WTC11 (cell line): ENCODE data around the gene HELB. TPM values are rescaled to one million over a fixed set of nuclear protein-coding genes. Genes with fewer than 3 reads are reported as not detected.

Experiments
- ATAC-seq: fragments of 200-7000 bp; cut with Tn5 transposase; 2 replicates; pipeline ENCODE4 v1.10.0; 2021; ENCODE audit warnings: mild to moderate bottlenecking, moderate library complexity
- CTCF ChIA-PET: fragments of 300-600 bp; sonication (Branson Sonifier 250); formaldehyde crosslinking; loops from one replicate; lab custom pipeline; 2021; ENCODE audit warnings: antibody characterized with exemption; lab: Charles Lee
- POLR2A ChIA-PET: fragments of 350-600 bp; sonication (Branson Sonifier 250); formaldehyde crosslinking; loops from one replicate; lab custom pipeline; 2021; ENCODE audit warnings: antibody characterized with exemption; lab: Charles Lee
- DNase-seq: peaks from one replicate; pipeline ENCODE4 v3.0.0; 2021; ENCODE audit warnings: low spot score
- H3K27ac Mint-ChIP-seq: 2 replicates; pipeline ENCODE4 v1.8.0; 2021; ENCODE audit warnings: mixed read lengths
- H3K27me3 Mint-ChIP-seq: 2 replicates; pipeline ENCODE4 v1.8.0; 2021; ENCODE audit warnings: low read depth, mild to moderate bottlenecking, moderate library complexity, mixed read lengths
- H3K36me3 Mint-ChIP-seq: 2 replicates; pipeline ENCODE4 v1.8.0; 2021; ENCODE audit warnings: mixed read lengths
- H3K4me1 Mint-ChIP-seq: 2 replicates; pipeline ENCODE4 v1.8.0; 2022; ENCODE audit warnings: mixed read lengths
- H3K4me3 Mint-ChIP-seq: 2 replicates; pipeline ENCODE4 v1.8.0; 2021; ENCODE audit warnings: mild to moderate bottlenecking, moderate library complexity, mixed read lengths
- H3K9me3 Mint-ChIP-seq: 2 replicates; pipeline ENCODE4 v1.8.0; 2021; ENCODE audit warnings: mixed read lengths
- CREB1 ChIP-seq: sonication (generic); formaldehyde crosslinking; IDR thresholded peaks from 2 replicates; pipeline ENCODE4 v1.8.0; 2023; ENCODE audit warnings: mild to moderate bottlenecking, missing genetic modification reagents
- ELF4 ChIP-seq: sonication (generic); formaldehyde crosslinking; IDR thresholded peaks from 2 replicates; pipeline ENCODE4 v1.8.1; 2022; ENCODE audit warnings: low read depth, mild to moderate bottlenecking, moderate library complexity, missing genetic modification reagents
- ETV6 ChIP-seq: sonication (generic); formaldehyde crosslinking; IDR thresholded peaks from 2 replicates; pipeline ENCODE4 v1.8.1; 2022; ENCODE audit warnings: mild to moderate bottlenecking, missing genetic modification reagents
- FOXJ3 ChIP-seq: sonication (generic); formaldehyde crosslinking; IDR thresholded peaks from 2 replicates; pipeline ENCODE4 v1.9.0; 2021; ENCODE audit warnings: missing genetic modification reagents, mild to moderate bottlenecking, borderline replicate concordance
- MYBL2 ChIP-seq: sonication (generic); formaldehyde crosslinking; IDR thresholded peaks from 2 replicates; pipeline ENCODE4 v1.8.1; 2023; ENCODE audit warnings: mild to moderate bottlenecking, moderate library complexity, missing genetic modification reagents
- SOX15 ChIP-seq: fragments of 250-450 bp; sonication (Bioruptor Pico); IDR thresholded peaks from 2 replicates; pipeline ENCODE4 v1.9.0; 2021; ENCODE audit warnings: mild to moderate bottlenecking
- ZBTB21 ChIP-seq: sonication (generic); formaldehyde crosslinking; IDR thresholded peaks from 2 replicates; pipeline ENCODE4 v1.8.1; 2023; ENCODE audit warnings: mild to moderate bottlenecking, missing genetic modification reagents, borderline replicate concordance
- total RNA-seq: library from RNA; stranded (reverse); gene quantifications from 3 replicates; pipeline ENCODE4 v1.2.3, GENCODE V29; 2021
- TF ChIP-seq, protein P1 (sequence below): sonication (generic); formaldehyde crosslinking; conservative IDR thresholded peaks from 2 replicates; pipeline ENCODE4 v1.8.1; 2023; ENCODE audit warnings: mild to moderate bottlenecking, low read depth, missing genetic modification reagents, moderate library complexity
- TF ChIP-seq, protein P2 (sequence below): sonication (generic); formaldehyde crosslinking; IDR thresholded peaks from 2 replicates; pipeline ENCODE4 v1.8.1; 2023; ENCODE audit warnings: mild to moderate bottlenecking, missing genetic modification reagents
- TF ChIP-seq, protein P3 (sequence below): sonication (generic); formaldehyde crosslinking; IDR thresholded peaks from 2 replicates; pipeline ENCODE4 v1.8.0; 2022; ENCODE audit warnings: mild to moderate bottlenecking, missing genetic modification reagents
- TF ChIP-seq, protein P4 (sequence below): sonication (generic); formaldehyde crosslinking; IDR thresholded peaks from 2 replicates; pipeline ENCODE4 v1.8.1; 2023; ENCODE audit warnings: mild to moderate bottlenecking, missing genetic modification reagents
- TF ChIP-seq, protein P5 (sequence below): fragments of 250-450 bp; sonication (Bioruptor Pico); IDR thresholded peaks from 2 replicates; pipeline ENCODE4 v2.1.2; 2022; ENCODE audit warnings: mild to moderate bottlenecking, moderate library complexity
- TF ChIP-seq, protein P6 (sequence below): sonication (generic); formaldehyde crosslinking; IDR thresholded peaks from 2 replicates; pipeline ENCODE4 v1.8.1; 2023; ENCODE audit warnings: mild to moderate bottlenecking, missing genetic modification reagents, borderline replicate concordance
- TF ChIP-seq, protein P7 (sequence below): fragments of 250-450 bp; sonication (Bioruptor Pico); IDR thresholded peaks from 2 replicates; pipeline ENCODE4 v1.9.0; 2021; ENCODE audit warnings: mild to moderate bottlenecking
- TF ChIP-seq, protein P8 (sequence below): sonication (generic); formaldehyde crosslinking; IDR thresholded peaks from 2 replicates; pipeline ENCODE4 v1.8.1; 2022; ENCODE audit warnings: missing genetic modification reagents, borderline replicate concordance

HELB gene
- total RNA-seq, 1 experiment from 2014 or later: 9.7 TPM

DNA sequence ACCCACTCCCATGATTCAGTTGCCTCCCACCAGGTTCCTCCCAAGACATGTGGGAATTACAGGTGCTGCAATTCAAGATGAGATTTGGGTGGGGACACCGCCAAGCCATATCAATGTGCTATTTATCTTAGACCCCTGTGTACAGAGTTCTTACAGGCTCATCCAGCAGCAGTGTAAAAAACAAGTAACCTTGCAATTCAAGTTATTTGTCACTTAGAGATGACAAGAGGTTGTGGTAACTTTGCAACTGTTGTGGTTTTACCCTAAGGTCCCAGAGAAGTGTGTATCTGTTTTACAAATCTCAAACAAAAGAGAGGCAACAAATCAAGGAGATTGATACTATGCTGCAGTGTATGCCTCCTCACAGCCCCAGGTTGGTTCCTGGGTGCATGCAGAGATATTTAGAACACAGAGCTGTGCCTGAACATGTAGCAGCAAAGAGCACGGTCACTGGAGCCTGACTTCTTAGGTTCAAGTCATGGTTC lies 11.5 kb upstream of the HELB start (continued):
- TF ChIP-seq, protein P1, sequence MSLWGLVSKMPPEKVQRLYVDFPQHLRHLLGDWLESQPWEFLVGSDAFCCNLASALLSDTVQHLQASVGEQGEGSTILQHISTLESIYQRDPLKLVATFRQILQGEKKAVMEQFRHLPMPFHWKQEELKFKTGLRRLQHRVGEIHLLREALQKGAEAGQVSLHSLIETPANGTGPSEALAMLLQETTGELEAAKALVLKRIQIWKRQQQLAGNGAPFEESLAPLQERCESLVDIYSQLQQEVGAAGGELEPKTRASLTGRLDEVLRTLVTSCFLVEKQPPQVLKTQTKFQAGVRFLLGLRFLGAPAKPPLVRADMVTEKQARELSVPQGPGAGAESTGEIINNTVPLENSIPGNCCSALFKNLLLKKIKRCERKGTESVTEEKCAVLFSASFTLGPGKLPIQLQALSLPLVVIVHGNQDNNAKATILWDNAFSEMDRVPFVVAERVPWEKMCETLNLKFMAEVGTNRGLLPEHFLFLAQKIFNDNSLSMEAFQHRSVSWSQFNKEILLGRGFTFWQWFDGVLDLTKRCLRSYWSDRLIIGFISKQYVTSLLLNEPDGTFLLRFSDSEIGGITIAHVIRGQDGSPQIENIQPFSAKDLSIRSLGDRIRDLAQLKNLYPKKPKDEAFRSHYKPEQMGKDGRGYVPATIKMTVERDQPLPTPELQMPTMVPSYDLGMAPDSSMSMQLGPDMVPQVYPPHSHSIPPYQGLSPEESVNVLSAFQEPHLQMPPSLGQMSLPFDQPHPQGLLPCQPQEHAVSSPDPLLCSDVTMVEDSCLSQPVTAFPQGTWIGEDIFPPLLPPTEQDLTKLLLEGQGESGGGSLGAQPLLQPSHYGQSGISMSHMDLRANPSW (CRISPR knock-in tag): no peak
- TF ChIP-seq, protein P2, sequence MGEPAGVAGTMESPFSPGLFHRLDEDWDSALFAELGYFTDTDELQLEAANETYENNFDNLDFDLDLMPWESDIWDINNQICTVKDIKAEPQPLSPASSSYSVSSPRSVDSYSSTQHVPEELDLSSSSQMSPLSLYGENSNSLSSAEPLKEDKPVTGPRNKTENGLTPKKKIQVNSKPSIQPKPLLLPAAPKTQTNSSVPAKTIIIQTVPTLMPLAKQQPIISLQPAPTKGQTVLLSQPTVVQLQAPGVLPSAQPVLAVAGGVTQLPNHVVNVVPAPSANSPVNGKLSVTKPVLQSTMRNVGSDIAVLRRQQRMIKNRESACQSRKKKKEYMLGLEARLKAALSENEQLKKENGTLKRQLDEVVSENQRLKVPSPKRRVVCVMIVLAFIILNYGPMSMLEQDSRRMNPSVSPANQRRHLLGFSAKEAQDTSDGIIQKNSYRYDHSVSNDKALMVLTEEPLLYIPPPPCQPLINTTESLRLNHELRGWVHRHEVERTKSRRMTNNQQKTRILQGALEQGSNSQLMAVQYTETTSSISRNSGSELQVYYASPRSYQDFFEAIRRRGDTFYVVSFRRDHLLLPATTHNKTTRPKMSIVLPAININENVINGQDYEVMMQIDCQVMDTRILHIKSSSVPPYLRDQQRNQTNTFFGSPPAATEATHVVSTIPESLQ: no peak

DNA sequence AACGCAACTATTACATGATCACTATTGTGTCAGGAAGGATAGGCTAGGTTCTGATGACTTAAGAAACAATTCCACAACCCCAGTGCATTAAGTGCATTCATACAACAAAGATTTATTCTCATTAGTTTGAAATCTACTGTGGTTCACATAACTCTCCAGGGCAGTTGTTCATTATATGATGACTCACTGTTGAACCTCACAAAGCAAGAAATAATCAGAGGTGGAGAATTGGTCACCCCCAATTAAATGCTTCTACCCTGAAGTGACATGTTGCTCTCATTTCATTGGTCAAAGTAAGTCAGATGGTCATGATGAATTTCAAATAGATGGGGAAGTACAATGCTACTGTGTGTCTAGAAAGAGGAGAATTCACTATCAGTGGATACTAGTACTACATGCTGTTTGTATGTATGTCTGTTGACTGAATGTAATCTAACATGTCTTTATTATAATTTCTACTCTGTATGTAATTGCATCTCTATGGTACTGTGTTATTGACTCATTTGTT lies 6.1 kb upstream of the HELB start:
- POLR2A ChIA-PET: no interaction called here
- H3K27ac Mint-ChIP-seq: no peak overlapping the region
- no peaks in the 10 kb centered on the region for H3K9me3 Mint-ChIP-seq
- H3K4me3 Mint-ChIP-seq: no peak overlapping the region
- no peak for ATAC-seq
- TF ChIP-seq, protein P3, sequence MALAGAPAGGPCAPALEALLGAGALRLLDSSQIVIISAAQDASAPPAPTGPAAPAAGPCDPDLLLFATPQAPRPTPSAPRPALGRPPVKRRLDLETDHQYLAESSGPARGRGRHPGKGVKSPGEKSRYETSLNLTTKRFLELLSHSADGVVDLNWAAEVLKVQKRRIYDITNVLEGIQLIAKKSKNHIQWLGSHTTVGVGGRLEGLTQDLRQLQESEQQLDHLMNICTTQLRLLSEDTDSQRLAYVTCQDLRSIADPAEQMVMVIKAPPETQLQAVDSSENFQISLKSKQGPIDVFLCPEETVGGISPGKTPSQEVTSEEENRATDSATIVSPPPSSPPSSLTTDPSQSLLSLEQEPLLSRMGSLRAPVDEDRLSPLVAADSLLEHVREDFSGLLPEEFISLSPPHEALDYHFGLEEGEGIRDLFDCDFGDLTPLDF (CRISPR knock-in tag): no peak
- TF ChIP-seq ZBTB21 (CRISPR knock-in tag) (no peak), SOX15 (CRISPR knock-in tag) (no peak)
- H3K4me1 Mint-ChIP-seq: no peaks in the 10 kb centered on the region
- H3K27me3 Mint-ChIP-seq: peaks cover 10% of the 10 kb centered on the region
- no peak for DNase-seq
- CTCF ChIA-PET: no interaction called here
- no peaks in the 10 kb centered on the region for H3K36me3 Mint-ChIP-seq

DNA sequence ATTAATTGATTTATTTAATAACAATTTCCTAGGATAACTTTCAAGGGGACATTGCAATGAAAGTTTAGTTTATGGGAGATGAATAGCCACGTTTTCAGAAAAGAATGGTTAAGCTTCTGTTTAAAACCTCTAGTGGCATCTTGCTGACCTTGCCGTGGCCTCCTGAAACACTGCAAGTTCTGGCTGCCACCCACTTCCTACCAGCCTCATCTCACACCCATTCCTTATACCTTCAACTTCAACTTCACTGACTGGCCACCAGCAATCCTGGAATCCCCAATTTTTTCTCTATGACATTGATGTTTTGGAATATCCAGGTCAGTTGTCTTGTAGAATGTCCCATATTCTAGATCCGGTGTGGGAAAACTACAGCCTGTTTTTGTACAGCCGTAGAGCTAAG lies 5.2 kb upstream of the HELB start:
- DNase-seq (no peak), ATAC-seq (no peak)
- Mint-ChIP-seq H3K4me3 (no peak overlapping the region), H3K9me3 (no peaks in the 10 kb centered on the region), H3K27me3 (peaks cover 16% of the 10 kb centered on the region), H3K4me1 (no peaks in the 10 kb centered on the region), H3K27ac (no peak overlapping the region), H3K36me3 (no peaks in the 10 kb centered on the region)
- ChIA-PET POLR2A (no interaction called here), CTCF (no interaction called here)
- TF ChIP-seq, protein P4, sequence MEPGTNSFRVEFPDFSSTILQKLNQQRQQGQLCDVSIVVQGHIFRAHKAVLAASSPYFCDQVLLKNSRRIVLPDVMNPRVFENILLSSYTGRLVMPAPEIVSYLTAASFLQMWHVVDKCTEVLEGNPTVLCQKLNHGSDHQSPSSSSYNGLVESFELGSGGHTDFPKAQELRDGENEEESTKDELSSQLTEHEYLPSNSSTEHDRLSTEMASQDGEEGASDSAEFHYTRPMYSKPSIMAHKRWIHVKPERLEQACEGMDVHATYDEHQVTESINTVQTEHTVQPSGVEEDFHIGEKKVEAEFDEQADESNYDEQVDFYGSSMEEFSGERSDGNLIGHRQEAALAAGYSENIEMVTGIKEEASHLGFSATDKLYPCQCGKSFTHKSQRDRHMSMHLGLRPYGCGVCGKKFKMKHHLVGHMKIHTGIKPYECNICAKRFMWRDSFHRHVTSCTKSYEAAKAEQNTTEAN: no peak
- TF ChIP-seq CREB1 (CRISPR knock-in tag) (no peak), MYBL2 (CRISPR knock-in tag) (no peak), ELF4 (no peak), FOXJ3 (no peak), ETV6 (CRISPR knock-in tag) (no peak)
- TF ChIP-seq, protein P5, sequence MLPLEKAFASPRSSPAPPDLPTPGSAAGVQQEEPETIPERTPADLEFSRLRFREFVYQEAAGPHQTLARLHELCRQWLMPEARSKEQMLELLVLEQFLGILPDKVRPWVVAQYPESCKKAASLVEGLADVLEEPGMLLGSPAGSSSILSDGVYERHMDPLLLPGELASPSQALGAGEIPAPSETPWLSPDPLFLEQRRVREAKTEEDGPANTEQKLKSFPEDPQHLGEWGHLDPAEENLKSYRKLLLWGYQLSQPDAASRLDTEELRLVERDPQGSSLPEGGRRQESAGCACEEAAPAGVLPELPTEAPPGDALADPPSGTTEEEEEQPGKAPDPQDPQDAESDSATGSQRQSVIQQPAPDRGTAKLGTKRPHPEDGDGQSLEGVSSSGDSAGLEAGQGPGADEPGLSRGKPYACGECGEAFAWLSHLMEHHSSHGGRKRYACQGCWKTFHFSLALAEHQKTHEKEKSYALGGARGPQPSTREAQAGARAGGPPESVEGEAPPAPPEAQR (CRISPR knock-in tag): no peak
- TF ChIP-seq, protein P6, sequence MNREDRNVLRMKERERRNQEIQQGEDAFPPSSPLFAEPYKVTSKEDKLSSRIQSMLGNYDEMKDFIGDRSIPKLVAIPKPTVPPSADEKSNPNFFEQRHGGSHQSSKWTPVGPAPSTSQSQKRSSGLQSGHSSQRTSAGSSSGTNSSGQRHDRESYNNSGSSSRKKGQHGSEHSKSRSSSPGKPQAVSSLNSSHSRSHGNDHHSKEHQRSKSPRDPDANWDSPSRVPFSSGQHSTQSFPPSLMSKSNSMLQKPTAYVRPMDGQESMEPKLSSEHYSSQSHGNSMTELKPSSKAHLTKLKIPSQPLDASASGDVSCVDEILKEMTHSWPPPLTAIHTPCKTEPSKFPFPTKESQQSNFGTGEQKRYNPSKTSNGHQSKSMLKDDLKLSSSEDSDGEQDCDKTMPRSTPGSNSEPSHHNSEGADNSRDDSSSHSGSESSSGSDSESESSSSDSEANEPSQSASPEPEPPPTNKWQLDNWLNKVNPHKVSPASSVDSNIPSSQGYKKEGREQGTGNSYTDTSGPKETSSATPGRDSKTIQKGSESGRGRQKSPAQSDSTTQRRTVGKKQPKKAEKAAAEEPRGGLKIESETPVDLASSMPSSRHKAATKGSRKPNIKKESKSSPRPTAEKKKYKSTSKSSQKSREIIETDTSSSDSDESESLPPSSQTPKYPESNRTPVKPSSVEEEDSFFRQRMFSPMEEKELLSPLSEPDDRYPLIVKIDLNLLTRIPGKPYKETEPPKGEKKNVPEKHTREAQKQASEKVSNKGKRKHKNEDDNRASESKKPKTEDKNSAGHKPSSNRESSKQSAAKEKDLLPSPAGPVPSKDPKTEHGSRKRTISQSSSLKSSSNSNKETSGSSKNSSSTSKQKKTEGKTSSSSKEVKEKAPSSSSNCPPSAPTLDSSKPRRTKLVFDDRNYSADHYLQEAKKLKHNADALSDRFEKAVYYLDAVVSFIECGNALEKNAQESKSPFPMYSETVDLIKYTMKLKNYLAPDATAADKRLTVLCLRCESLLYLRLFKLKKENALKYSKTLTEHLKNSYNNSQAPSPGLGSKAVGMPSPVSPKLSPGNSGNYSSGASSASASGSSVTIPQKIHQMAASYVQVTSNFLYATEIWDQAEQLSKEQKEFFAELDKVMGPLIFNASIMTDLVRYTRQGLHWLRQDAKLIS (CRISPR knock-in tag): no peak
- TF ChIP-seq, protein P7, sequence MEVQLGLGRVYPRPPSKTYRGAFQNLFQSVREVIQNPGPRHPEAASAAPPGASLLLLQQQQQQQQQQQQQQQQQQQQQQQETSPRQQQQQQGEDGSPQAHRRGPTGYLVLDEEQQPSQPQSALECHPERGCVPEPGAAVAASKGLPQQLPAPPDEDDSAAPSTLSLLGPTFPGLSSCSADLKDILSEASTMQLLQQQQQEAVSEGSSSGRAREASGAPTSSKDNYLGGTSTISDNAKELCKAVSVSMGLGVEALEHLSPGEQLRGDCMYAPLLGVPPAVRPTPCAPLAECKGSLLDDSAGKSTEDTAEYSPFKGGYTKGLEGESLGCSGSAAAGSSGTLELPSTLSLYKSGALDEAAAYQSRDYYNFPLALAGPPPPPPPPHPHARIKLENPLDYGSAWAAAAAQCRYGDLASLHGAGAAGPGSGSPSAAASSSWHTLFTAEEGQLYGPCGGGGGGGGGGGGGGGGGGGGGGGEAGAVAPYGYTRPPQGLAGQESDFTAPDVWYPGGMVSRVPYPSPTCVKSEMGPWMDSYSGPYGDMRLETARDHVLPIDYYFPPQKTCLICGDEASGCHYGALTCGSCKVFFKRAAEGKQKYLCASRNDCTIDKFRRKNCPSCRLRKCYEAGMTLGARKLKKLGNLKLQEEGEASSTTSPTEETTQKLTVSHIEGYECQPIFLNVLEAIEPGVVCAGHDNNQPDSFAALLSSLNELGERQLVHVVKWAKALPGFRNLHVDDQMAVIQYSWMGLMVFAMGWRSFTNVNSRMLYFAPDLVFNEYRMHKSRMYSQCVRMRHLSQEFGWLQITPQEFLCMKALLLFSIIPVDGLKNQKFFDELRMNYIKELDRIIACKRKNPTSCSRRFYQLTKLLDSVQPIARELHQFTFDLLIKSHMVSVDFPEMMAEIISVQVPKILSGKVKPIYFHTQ (CRISPR knock-in tag): no peak
- TF ChIP-seq, protein P8, sequence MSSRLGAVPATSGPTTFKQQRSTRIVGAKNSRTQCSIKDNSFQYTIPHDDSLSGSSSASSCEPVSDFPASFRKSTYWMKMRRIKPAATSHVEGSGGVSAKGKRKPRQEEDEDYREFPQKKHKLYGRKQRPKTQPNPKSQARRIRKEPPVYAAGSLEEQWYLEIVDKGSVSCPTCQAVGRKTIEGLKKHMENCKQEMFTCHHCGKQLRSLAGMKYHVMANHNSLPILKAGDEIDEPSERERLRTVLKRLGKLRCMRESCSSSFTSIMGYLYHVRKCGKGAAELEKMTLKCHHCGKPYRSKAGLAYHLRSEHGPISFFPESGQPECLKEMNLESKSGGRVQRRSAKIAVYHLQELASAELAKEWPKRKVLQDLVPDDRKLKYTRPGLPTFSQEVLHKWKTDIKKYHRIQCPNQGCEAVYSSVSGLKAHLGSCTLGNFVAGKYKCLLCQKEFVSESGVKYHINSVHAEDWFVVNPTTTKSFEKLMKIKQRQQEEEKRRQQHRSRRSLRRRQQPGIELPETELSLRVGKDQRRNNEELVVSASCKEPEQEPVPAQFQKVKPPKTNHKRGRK (CRISPR knock-in tag): no peak
